PFSK-1 (cell line): ENCODE results near the gene DOK4.

Experiments
- FOXP2 ChIP-seq: optimal IDR thresholded peaks from 2 replicates; pipeline ENCODE3; 2011; ENCODE audit warnings: borderline replicate concordance, control low read depth, inconsistent platforms; ENCODE audit not compliant: insufficient read depth; ENCODE audit errors: extremely low read length, extremely low read depth
- POLR2AphosphoS5 ChIP-seq: IDR thresholded peaks from 2 replicates; pipeline ENCODE4 v1.6.1; 2012; ENCODE audit warnings: low read depth, mild to moderate bottlenecking, control low read depth, low read length, moderate library complexity
- REST ChIP-seq, 2 experiments: IDR thresholded peaks; 2 replicates each; pipeline versions ENCODE4 v1.6.1 to v1.8.0; 2011 to 2012; ENCODE audit warnings: low read depth in 2 of 2, low read length in 2 of 2, control low read depth in 1 of 2, inconsistent platforms in 1 of 2, mild to moderate bottlenecking in 1 of 2, moderate library complexity in 1 of 2; ENCODE audit not compliant: insufficient read depth in 1 of 2
- SIN3A ChIP-seq: IDR thresholded peaks from 2 replicates; pipeline ENCODE4 v1.6.1; 2012; ENCODE audit warnings: mild to moderate bottlenecking, low read length, moderate library complexity, borderline replicate concordance; ENCODE audit not compliant: insufficient read depth
- TAF1 ChIP-seq: IDR thresholded peaks from 2 replicates; pipeline ENCODE4 v1.6.1; 2012; ENCODE audit warnings: low read length, control low read depth, borderline replicate concordance; ENCODE audit not compliant: insufficient read depth

Gene DOK4

GRCh38 chr16:57503366-57503765 lies 17.1 kb upstream of the DOK4 start:
- no peak for TF ChIP-seq REST (IDR thresholded peaks at IDR 0.05; ENCODE audit: insufficient read depth in 1 of 2, low read depth in 2 of 2, low read length in 2 of 2)
- no peak for TF ChIP-seq POLR2AphosphoS5
- no peak for TF ChIP-seq TAF1
- no peak for TF ChIP-seq SIN3A
- no peak for TF ChIP-seq FOXP2

GRCh38 chr16:57502048-57502775 lies 15.9 kb upstream of the DOK4 start:
- TF ChIP-seq POLR2AphosphoS5 (no peak), REST (IDR thresholded peaks at IDR 0.05; ENCODE audit: insufficient read depth in 1 of 2, low read depth in 2 of 2, low read length in 2 of 2) (no peak), SIN3A (no peak), TAF1 (no peak), FOXP2 (no peak)

DNA sequence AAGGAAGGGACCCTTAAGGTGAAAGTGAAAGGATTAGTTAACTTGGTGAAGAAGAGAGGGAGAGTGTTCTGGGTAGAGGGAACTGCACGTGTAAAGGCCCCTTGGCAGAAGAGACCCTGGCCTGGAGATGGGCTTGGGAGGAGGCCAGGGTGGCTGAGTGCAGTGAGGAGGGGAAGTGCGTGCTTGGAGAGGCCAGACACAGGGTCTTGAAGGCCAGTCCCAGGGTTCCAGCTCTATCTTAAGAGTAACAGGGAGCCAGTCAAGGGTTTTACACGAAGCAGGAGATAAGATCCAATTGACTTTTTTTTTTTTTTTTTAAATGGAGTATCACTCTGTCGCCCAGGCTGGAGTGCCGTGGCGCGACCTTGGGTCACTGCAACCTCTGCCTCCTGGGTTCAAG lies 15.2 kb upstream of the DOK4 start:
- TF ChIP-seq TAF1 (no peak), FOXP2 (no peak), POLR2AphosphoS5 (no peak), SIN3A (no peak), REST (IDR thresholded peaks at IDR 0.05; ENCODE audit: insufficient read depth in 1 of 2, low read depth in 2 of 2, low read length in 2 of 2) (no peak)

GRCh38 chr16:57500578-57501111 lies 14.4 kb upstream of the DOK4 start:
- TF ChIP-seq SIN3A, result no peak
- no peak for TF ChIP-seq REST (IDR thresholded peaks at IDR 0.05; ENCODE audit: insufficient read depth in 1 of 2, low read depth in 2 of 2, low read length in 2 of 2)
- no peak for TF ChIP-seq TAF1
- TF ChIP-seq FOXP2, result no peak
- TF ChIP-seq POLR2AphosphoS5, result no peak

DNA sequence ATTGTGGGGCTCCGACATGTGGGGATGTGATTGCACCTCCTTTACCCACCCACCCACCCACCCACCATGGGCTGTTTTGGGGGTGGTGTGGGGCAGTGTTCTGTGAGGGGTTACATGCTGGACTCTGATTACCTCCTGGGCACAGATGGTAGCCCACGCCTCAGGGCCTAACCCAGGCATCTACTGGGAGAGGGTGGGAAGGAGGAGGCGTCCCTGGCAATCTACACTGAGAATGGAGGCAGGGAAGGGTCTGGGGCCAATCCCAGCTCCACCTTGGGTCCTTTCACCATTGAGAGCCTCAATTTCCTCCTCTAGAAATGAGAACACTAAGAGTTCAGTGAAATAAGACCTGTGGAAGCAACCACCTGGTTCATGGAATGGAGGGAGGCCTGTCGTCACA lies 11.7 kb upstream of the DOK4 start:
- TF ChIP-seq REST (IDR thresholded peaks at IDR 0.05; ENCODE audit: insufficient read depth in 1 of 2, low read depth in 2 of 2, low read length in 2 of 2), result no peak
- TF ChIP-seq TAF1, result no peak
- no peak for TF ChIP-seq SIN3A
- TF ChIP-seq FOXP2, result no peak
- no peak for TF ChIP-seq POLR2AphosphoS5
